Uterus (tissue), 2 donors: ENCODE measurements around the gene SNCB.

ENCODE experiments used
- CTCF ChIP-seq, 4 experiments: fragments of 200-600 bp in 2 of 4; fragments of 450-650 bp in 2 of 4; sonication (generic) in 2 of 4; IDR thresholded peaks; one replicate each; pipeline ENCODE4 v1.5.1; 2016 to 2019; ENCODE audit warnings: antibody characterized with exemption in 4 of 4, mild to moderate bottlenecking in 2 of 4, moderate library complexity in 1 of 4
- POLR2A ChIP-seq, 2 donors: fragments of 450-650 bp; IDR thresholded peaks; one replicate each; pipeline ENCODE4 v1.6.1; 2016; ENCODE audit warnings: antibody characterized with exemption in 2 of 2, mild to moderate bottlenecking in 1 of 2, moderate library complexity in 1 of 2

- TF ChIP-seq CTCF (IDR thresholded peaks at IDR 0.05), result peak in 1 of 4 experiments; percentile 22
- no peak for TF ChIP-seq POLR2A (IDR thresholded peaks at IDR 0.05)
Measured at GRCh38 chr5:176578391-176578808, 51.9 kb downstream of the SNCB start.
